HEK293 (cell line): ENCODE measurements around the gene SLC35G3.
"Not testable (repeated sequence)": the region's sequence is repeated elsewhere in the genome, so short reads cannot be mapped to it uniquely, and the experiment has no call there.

Source experiments
- CTCF ChIA-PET: fragments of 350-600 bp; formaldehyde crosslinking; extraction: SDS; loops from one replicate; lab custom pipeline; 2021; ENCODE audit warnings: antibody characterized with exemption; lab: Yijun Ruan, JAX
- POLR2A ChIA-PET: fragments of 300-600 bp; formaldehyde crosslinking; extraction: SDS; loops from one replicate; lab custom pipeline; 2020; ENCODE audit warnings: antibody characterized with exemption, inconsistent platforms; lab: Yijun Ruan, JAX
- H3K27ac ChIP-seq: fragments of 200-500 bp; sonication (Bioruptor generic); 2 replicates; pipeline ENCODE4 v1.5.1; 2014; ENCODE audit warnings: low read depth, low read length, control low read depth, inconsistent platforms; ENCODE audit errors: extremely low read depth
- H3K36me3 ChIP-seq, 2 experiments: fragments of 200-500 bp in 1 of 2; sonication (Bioruptor generic) in 1 of 2; 1 replicate in 1 of 2; 2 replicates in 1 of 2; pipeline ENCODE4 v1.5.1; 2014 to 2017; ENCODE audit warnings: inconsistent platforms in 2 of 2, low read length in 2 of 2; ENCODE audit not compliant: control insufficient read depth in 2 of 2, insufficient read depth in 1 of 2
- H3K4me1 ChIP-seq: fragments of 200-500 bp; sonication (Bioruptor generic); 2 replicates; pipeline ENCODE4 v1.5.1; 2014; ENCODE audit warnings: mild to moderate bottlenecking, low read length, inconsistent platforms; ENCODE audit not compliant: control insufficient read depth, insufficient read depth
- H3K4me3 ChIP-seq: 2 replicates; pipeline ENCODE4 v1.5.1; 2011; ENCODE audit warnings: low read depth, mild to moderate bottlenecking, control low read depth, low read length, moderate library complexity
- H3K9me3 ChIP-seq: fragments of 200-500 bp; sonication (Bioruptor generic); 2 replicates; pipeline ENCODE4 v1.5.1; 2014; ENCODE audit warnings: low read depth, low read length, inconsistent platforms; ENCODE audit not compliant: control insufficient read depth, insufficient read depth
- BCL11A ChIP-seq: fragments of 450-650 bp; formaldehyde crosslinking; IDR thresholded peaks from 2 replicates; pipeline ENCODE4 v1.5.1; 2016; ENCODE audit warnings: low read depth, missing biosample characterization, missing genetic modification characterization
- IKZF3 ChIP-seq: fragments of 450-650 bp; IDR thresholded peaks from 2 replicates; pipeline ENCODE4 v1.5.0; 2018; ENCODE audit warnings: missing biosample characterization, mild to moderate bottlenecking, missing genetic modification characterization, moderate library complexity
- SP7 ChIP-seq: fragments of 450-650 bp; formaldehyde crosslinking; IDR thresholded peaks from 2 replicates; pipeline ENCODE4 v1.5.1; 2016; ENCODE audit warnings: missing biosample characterization, missing genetic modification characterization
- ZFP69B ChIP-seq: fragments of 450-650 bp; formaldehyde crosslinking; IDR thresholded peaks from 2 replicates; pipeline ENCODE4 v1.5.1; 2016; ENCODE audit warnings: missing biosample characterization, missing genetic modification characterization
- ZNF114 ChIP-seq: fragments of 450-650 bp; formaldehyde crosslinking; IDR thresholded peaks from 2 replicates; pipeline ENCODE4 v1.5.0; 2017; ENCODE audit warnings: missing biosample characterization, missing genetic modification characterization
- ZNF146 ChIP-seq: fragments of 450-650 bp; formaldehyde crosslinking; IDR thresholded peaks from 2 replicates; pipeline ENCODE4 v1.5.1; 2016; ENCODE audit warnings: missing biosample characterization, missing genetic modification characterization
- ZNF2 ChIP-seq: fragments of 450-650 bp; formaldehyde crosslinking; IDR thresholded peaks from 2 replicates; pipeline ENCODE4 v1.5.1; 2016; ENCODE audit warnings: missing biosample characterization, missing genetic modification characterization
- ZNF548 ChIP-seq: fragments of 450-650 bp; formaldehyde crosslinking; IDR thresholded peaks from 2 replicates; pipeline ENCODE4 v1.5.1; 2016; ENCODE audit warnings: missing biosample characterization, missing genetic modification characterization
- ZNF610 ChIP-seq: fragments of 450-650 bp; formaldehyde crosslinking; IDR thresholded peaks from 2 replicates; pipeline ENCODE4 v1.5.1; 2016; ENCODE audit warnings: missing biosample characterization, missing genetic modification characterization, borderline replicate concordance
- ZNF629 ChIP-seq: fragments of 450-650 bp; formaldehyde crosslinking; IDR thresholded peaks from 2 replicates; pipeline ENCODE4 v1.5.1; 2017; ENCODE audit warnings: missing biosample characterization, missing genetic modification characterization
- ZNF76 ChIP-seq: fragments of 450-650 bp; formaldehyde crosslinking; IDR thresholded peaks from 2 replicates; pipeline ENCODE4; 2016; ENCODE audit warnings: low read depth, missing biosample characterization, missing genetic modification characterization, borderline replicate concordance
- TF ChIP-seq, protein P1 (sequence below): fragments of 450-650 bp; formaldehyde crosslinking; IDR thresholded peaks from 2 replicates; pipeline ENCODE4 v1.5.1; 2016; ENCODE audit warnings: missing biosample characterization, missing genetic modification characterization
- TF ChIP-seq, protein P2 (sequence below): fragments of 450-650 bp; formaldehyde crosslinking; IDR thresholded peaks from 2 replicates; pipeline ENCODE4 v1.5.1; 2016; ENCODE audit warnings: missing biosample characterization, missing genetic modification characterization
- TF ChIP-seq, protein P3 (sequence below): fragments of 450-650 bp; formaldehyde crosslinking; IDR thresholded peaks from 2 replicates; pipeline ENCODE4 v1.5.1; 2016; ENCODE audit warnings: missing biosample characterization, missing genetic modification characterization, low read depth

The SLC35G3 gene

DNA sequence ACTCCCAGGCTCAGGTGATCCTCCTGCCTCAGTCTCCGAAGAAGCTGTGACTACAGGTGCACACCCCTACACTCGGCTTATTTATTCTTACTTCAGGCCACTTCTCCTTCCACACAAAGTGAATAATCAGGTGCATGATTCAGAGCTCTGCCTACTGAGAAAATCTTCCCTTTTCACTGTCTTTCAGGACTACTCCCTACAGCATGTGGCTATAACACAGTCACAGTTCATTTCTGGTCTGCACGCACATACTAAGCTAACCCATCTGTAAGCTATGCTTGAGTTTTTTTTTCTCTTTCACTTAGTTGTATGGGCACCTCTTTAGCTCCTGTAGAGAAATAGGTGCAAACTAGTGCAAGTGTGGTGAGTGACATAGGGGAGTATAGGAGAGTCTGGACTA is 41.1 kb upstream of the SLC35G3 start (continued):
- TF ChIP-seq, protein P1, sequence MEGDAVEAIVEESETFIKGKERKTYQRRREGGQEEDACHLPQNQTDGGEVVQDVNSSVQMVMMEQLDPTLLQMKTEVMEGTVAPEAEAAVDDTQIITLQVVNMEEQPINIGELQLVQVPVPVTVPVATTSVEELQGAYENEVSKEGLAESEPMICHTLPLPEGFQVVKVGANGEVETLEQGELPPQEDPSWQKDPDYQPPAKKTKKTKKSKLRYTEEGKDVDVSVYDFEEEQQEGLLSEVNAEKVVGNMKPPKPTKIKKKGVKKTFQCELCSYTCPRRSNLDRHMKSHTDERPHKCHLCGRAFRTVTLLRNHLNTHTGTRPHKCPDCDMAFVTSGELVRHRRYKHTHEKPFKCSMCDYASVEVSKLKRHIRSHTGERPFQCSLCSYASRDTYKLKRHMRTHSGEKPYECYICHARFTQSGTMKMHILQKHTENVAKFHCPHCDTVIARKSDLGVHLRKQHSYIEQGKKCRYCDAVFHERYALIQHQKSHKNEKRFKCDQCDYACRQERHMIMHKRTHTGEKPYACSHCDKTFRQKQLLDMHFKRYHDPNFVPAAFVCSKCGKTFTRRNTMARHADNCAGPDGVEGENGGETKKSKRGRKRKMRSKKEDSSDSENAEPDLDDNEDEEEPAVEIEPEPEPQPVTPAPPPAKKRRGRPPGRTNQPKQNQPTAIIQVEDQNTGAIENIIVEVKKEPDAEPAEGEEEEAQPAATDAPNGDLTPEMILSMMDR: no peak
- no peak for TF ChIP-seq ZNF76 (tag by site-specific recombination)
- TF ChIP-seq BCL11A (tag by site-specific recombination): no peak
- TF ChIP-seq ZNF610: no peak
- no peak for TF ChIP-seq IKZF3
- TF ChIP-seq, protein P2, sequence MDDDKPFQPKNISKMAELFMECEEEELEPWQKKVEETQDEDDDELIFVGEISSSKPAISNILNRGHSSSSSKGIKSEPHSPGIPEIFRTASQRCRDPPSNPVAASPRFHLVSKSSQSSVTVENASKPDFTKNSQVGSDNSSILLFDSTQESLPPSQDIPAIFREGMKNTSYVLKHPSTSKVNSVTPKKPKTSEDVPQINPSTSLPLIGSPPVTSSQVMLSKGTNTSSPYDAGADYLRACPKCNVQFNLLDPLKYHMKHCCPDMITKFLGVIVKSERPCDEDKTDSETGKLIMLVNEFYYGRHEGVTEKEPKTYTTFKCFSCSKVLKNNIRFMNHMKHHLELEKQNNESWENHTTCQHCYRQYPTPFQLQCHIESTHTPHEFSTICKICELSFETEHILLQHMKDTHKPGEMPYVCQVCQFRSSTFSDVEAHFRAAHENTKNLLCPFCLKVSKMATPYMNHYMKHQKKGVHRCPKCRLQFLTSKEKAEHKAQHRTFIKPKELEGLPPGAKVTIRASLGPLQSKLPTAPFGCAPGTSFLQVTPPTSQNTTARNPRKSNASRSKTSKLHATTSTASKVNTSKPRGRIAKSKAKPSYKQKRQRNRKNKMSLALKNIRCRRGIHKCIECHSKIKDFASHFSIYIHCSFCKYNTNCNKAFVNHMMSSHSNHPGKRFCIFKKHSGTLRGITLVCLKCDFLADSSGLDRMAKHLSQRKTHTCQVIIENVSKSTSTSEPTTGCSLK (tag by site-specific recombination): no peak
- TF ChIP-seq ZFP69B: no peak

DNA sequence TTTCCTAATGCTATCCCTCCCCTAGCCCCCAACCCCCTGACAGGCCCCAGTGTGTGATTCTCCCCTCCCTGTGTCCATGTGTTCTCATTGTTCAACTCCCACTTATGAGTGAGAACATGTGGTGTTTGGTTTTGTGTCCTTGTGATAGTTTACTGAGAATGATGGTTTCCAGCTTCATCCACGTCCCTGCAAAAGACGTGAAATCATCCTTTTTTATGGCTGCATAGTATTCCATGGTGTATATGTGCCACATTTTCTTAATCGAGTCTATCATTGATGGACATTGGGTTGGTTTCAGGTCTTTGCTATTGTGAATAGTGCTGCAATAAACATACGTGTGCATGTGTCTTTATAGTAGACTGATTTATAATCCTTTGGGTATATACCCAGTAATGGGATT is 40.1 kb upstream of the SLC35G3 start:
- POLR2A ChIA-PET: interaction anchor here (1.2 kb wide), 1 partner anchor 139 kb away, joined by 3 read pairs; the partner anchor contains the start of gene SLFN11
- CTCF ChIA-PET, H3K9me3 ChIP-seq, H3K27ac ChIP-seq, H3K4me3 ChIP-seq, H3K4me1 ChIP-seq, H3K36me3 ChIP-seq: not testable (repeated sequence)
- peak; percentile 88 for TF ChIP-seq ZNF146 (tag by site-specific recombination)
- TF ChIP-seq, all 188 proteins: peak for 1; not testable (repeated sequence) for 187

DNA sequence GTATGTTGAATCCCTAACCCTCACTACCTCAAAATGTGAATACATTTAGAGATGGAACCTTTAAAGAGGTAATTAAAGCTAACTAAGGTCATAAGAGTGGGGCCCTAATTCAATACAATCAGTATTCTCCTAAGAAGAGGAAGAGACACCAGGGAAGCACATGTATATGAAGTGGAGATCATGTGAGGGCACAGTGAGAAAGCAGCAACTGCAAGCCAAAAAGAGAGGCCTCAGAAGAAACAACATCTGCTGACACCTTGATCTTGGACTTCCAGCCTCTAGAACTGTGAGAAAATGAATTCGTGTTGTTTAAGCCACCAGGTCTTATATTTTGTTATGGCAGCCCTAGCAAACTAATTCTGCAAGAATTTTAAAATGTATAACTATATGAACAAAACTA is 35.4 kb upstream of the SLC35G3 start:
- Histone ChIP-seq H3K27ac (no peak overlapping the region), H3K4me3 (no peak overlapping the region), H3K4me1 (no peaks in the 10 kb centered on the region), H3K36me3 (no peaks in the 10 kb centered on the region), H3K9me3 (no peaks in the 10 kb centered on the region)
- ChIA-PET POLR2A (no interaction called here), CTCF (no interaction called here)
- no peak for TF ChIP-seq SP7 (tag by site-specific recombination)
- TF ChIP-seq ZNF114: no peak
- peak; percentile 78 for TF ChIP-seq ZNF548 (tag by site-specific recombination)
- TF ChIP-seq, protein P3, sequence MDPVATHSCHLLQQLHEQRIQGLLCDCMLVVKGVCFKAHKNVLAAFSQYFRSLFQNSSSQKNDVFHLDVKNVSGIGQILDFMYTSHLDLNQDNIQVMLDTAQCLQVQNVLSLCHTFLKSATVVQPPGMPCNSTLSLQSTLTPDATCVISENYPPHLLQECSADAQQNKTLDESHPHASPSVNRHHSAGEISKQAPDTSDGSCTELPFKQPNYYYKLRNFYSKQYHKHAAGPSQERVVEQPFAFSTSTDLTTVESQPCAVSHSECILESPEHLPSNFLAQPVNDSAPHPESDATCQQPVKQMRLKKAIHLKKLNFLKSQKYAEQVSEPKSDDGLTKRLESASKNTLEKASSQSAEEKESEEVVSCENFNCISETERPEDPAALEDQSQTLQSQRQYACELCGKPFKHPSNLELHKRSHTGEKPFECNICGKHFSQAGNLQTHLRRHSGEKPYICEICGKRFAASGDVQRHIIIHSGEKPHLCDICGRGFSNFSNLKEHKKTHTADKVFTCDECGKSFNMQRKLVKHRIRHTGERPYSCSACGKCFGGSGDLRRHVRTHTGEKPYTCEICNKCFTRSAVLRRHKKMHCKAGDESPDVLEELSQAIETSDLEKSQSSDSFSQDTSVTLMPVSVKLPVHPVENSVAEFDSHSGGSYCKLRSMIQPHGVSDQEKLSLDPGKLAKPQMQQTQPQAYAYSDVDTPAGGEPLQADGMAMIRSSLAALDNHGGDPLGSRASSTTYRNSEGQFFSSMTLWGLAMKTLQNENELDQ (tag by site-specific recombination): no peak

DNA sequence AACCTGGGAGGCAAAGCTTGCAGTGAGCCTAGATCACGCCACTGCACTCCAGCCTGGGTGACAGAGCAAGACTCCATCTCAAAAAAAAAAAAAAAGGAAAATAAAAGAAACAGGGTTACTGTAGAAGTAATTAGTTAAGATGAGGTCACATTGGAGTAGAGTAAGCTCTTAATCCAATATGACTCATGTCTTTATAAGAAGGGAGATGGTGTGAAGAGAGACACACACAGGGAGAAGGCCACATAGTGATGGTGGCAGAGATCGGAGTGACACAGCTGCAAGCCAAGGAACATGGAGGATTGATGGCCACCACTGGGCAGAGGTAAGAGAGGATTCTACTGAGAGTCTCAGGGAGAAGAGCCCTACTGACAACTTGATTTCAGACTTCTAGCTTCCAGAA is 33.4 kb upstream of the SLC35G3 start:
- POLR2A ChIA-PET: no interaction called here
- TF ChIP-seq ZNF629 (tag by site-specific recombination): 0 out of 2 replicates have a peak, but pooled peaks have one; percentile 36
- TF ChIP-seq ZNF2 (tag by site-specific recombination): no peak
- TF ChIP-seq, all 188 proteins: peak for 1
- CTCF ChIA-PET: interaction anchor here (0.8 kb wide), 1 partner anchor 259 kb away, joined by 3 read pairs; no protein-coding TSS in a partner anchor
- no peaks in the 10 kb centered on the region for H3K4me1 ChIP-seq
- H3K4me3 ChIP-seq: no peak overlapping the region
- H3K27ac ChIP-seq: no peak overlapping the region
- no peaks in the 10 kb centered on the region for H3K36me3 ChIP-seq
- H3K9me3 ChIP-seq: no peaks in the 10 kb centered on the region; the same call in 1 of the 2 replicates
